ENCODE results near the gene CAMTA1. TPM values are rescaled to one million over a fixed set of nuclear protein-coding genes. Genes with fewer than 3 reads are reported as not detected.

The CAMTA1 gene
- total RNA-seq, 2 experiments from 2014 or later: 43.9 to 73.3 TPM

- intact Hi-C loops (cut with micrococcal nuclease; ENCODE audit: unreplicated experiment): no loop called here
- no peak for TF ChIP-seq CTCF (conservative IDR thresholded peaks at IDR 0.05; ENCODE audit: low read length)
- no peaks in the 10 kb centered on the region for H3K9me2 ChIP-seq (ENCODE audit: insufficient read depth, low read length)
- no peak overlapping the region for H2AFZ ChIP-seq (ENCODE audit: low read length)
- DNase-seq (ENCODE audit: low spot score): no peak
- H4K20me1 ChIP-seq (ENCODE audit: insufficient read depth, low read length): no peaks in the 10 kb centered on the region
- no TSS peak for BruUV-seq (replicated peaks)
- H3K4me2 ChIP-seq (ENCODE audit: low read length): no peak overlapping the region
- peaks cover 37% of the 10 kb centered on the region for H3K36me3 ChIP-seq (ENCODE audit: insufficient read depth, low read length)
- POLR2A ChIA-PET: interaction anchor here (1.9 kb wide), 1 partner anchor 10 kb away, joined by 4 read pairs; the partner anchor contains the start of gene VAMP3
- no peaks in the 10 kb centered on the region for H3K9me3 ChIP-seq (ENCODE audit: low read length)
- no peak overlapping the region for H3K27ac ChIP-seq (ENCODE audit: low read depth, low read length, poor library complexity, severe bottlenecking)
- H3K79me2 ChIP-seq (ENCODE audit: insufficient read depth, low read depth, low read length): no peaks in the 10 kb centered on the region
- H3K4me3 ChIP-seq (ENCODE audit: low read depth, low read length, poor library complexity, severe bottlenecking): no peak overlapping the region
- CTCF ChIA-PET (ENCODE audit: unreplicated experiment): no interaction called here
- H3K4me1 ChIP-seq (ENCODE audit: insufficient read depth, low read length, poor library complexity, severe bottlenecking): peaks cover 8% of the 10 kb centered on the region
Observed at GRCh38 chr1:7781501-7781900, 996.2 kb downstream of the CAMTA1 start.

- Histone ChIP-seq H3K9me3 (ENCODE audit: low read length) (no peaks in the 10 kb centered on the region), H3K27ac (ENCODE audit: low read depth, low read length, poor library complexity, severe bottlenecking) (no peak overlapping the region), H4K20me1 (ENCODE audit: insufficient read depth, low read length) (no peaks in the 10 kb centered on the region), H3K36me3 (ENCODE audit: insufficient read depth, low read length) (peaks cover 36% of the 10 kb centered on the region), H3K4me2 (ENCODE audit: low read length) (no peak overlapping the region), H3K79me2 (ENCODE audit: insufficient read depth, low read depth, low read length) (no peaks in the 10 kb centered on the region), H2AFZ (ENCODE audit: low read length) (no peak overlapping the region), H3K4me3 (ENCODE audit: low read depth, low read length, poor library complexity, severe bottlenecking) (no peak overlapping the region), H3K9me2 (ENCODE audit: insufficient read depth, low read length) (no peaks in the 10 kb centered on the region), H3K4me1 (ENCODE audit: insufficient read depth, low read length, poor library complexity, severe bottlenecking) (peaks cover 8% of the 10 kb centered on the region)
- ChIA-PET CTCF (ENCODE audit: unreplicated experiment) (no interaction called here), POLR2A (no interaction called here)
- no peak for TF ChIP-seq CTCF (conservative IDR thresholded peaks at IDR 0.05; ENCODE audit: low read length)
- no peak for TF ChIP-seq EZH2phosphoT487 (IDR thresholded peaks at IDR 0.05; ENCODE audit: borderline replicate concordance, low read depth, low read length)
- DNase-seq (ENCODE audit: low spot score): no peak
- intact Hi-C loops (cut with micrococcal nuclease; ENCODE audit: unreplicated experiment): no loop called here
- BruUV-seq (replicated peaks): no TSS peak
Observed at GRCh38 chr1:7781923-7782495, 996.8 kb downstream of the CAMTA1 start.

GRCh38 chr1:7783178-7783711 is 998.0 kb downstream of the CAMTA1 start:
- Histone ChIP-seq H3K9me2 (ENCODE audit: insufficient read depth, low read length) (no peaks in the 10 kb centered on the region), H3K4me3 (ENCODE audit: low read depth, low read length, poor library complexity, severe bottlenecking) (peak overlapping the region; percentile 66), H3K79me2 (ENCODE audit: insufficient read depth, low read depth, low read length) (no peaks in the 10 kb centered on the region), H4K20me1 (ENCODE audit: insufficient read depth, low read length) (no peaks in the 10 kb centered on the region), H3K4me1 (ENCODE audit: insufficient read depth, low read length, poor library complexity, severe bottlenecking) (peaks cover 8% of the 10 kb centered on the region), H2AFZ (ENCODE audit: low read length) (peak overlapping the region; percentile 86; the same call in 1 of the 2 replicates), H3K27ac (ENCODE audit: low read depth, low read length, poor library complexity, severe bottlenecking) (no peak overlapping the region), H3K36me3 (ENCODE audit: insufficient read depth, low read length) (peaks cover 23% of the 10 kb centered on the region), H3K9me3 (ENCODE audit: low read length) (no peaks in the 10 kb centered on the region), H3K4me2 (ENCODE audit: low read length) (peak overlapping the region; percentile 78)
- CTCF ChIA-PET (ENCODE audit: unreplicated experiment): no interaction called here
- intact Hi-C loops (cut with micrococcal nuclease; ENCODE audit: unreplicated experiment): no loop called here
- POLR2A ChIA-PET: no interaction called here
- TF ChIP-seq CTCF (conservative IDR thresholded peaks at IDR 0.05; ENCODE audit: low read length) (no peak), EZH2phosphoT487 (IDR thresholded peaks at IDR 0.05; ENCODE audit: borderline replicate concordance, low read depth, low read length) (no peak)
- no TSS peak for BruUV-seq (replicated peaks)
- DNase-seq (ENCODE audit: low spot score): peak; percentile 31
